HepG2 (cell line): ENCODE measurements around the gene PRKCZ. TPM values are rescaled to one million over a fixed set of nuclear protein-coding genes. Genes with fewer than 3 reads are reported as not detected.
A peak's percentile ranks its signal among the peaks of the same experiment; 100 is the strongest.

Source experiments
- CHCHD3 ChIP-seq: sonication (generic); formaldehyde crosslinking; IDR thresholded peaks from 2 replicates; pipeline ENCODE4 v1.8.0; 2022; ENCODE audit warnings: mild to moderate bottlenecking, missing genetic modification reagents, moderate library complexity
- CSRNP1 ChIP-seq: sonication (generic); formaldehyde crosslinking; IDR thresholded peaks from 2 replicates; pipeline ENCODE4 v1.8.1; 2023; ENCODE audit warnings: mild to moderate bottlenecking, missing genetic modification reagents
- HMGXB4 ChIP-seq, 2 experiments: sonication (generic) in 1 of 2; formaldehyde crosslinking in 1 of 2; IDR thresholded peaks; 2 replicates each; pipeline versions ENCODE4 v1.4.0 to v1.6.1; 2018 to 2020; ENCODE audit warnings: missing genetic modification reagents in 2 of 2, borderline replicate concordance in 1 of 2, low read depth in 1 of 2, mild to moderate bottlenecking in 1 of 2, missing biosample characterization in 1 of 2
- HNF4A ChIP-seq: sonication (generic); formaldehyde crosslinking; IDR thresholded peaks from 2 replicates; pipeline ENCODE4 v1.4.0; 2020; ENCODE audit warnings: missing genetic modification reagents
- HOXA9 ChIP-seq: sonication (generic); formaldehyde crosslinking; IDR thresholded peaks from 2 replicates; pipeline ENCODE4 v1.8.1; 2022; ENCODE audit warnings: missing genetic modification reagents, mild to moderate bottlenecking, moderate library complexity, borderline replicate concordance
- RERE ChIP-seq: IDR thresholded peaks from 2 replicates; pipeline ENCODE4 v1.6.1; 2016; ENCODE audit warnings: low read depth, missing genetic modification reagents, missing compliant biosample characterization
- SAP130 ChIP-seq: IDR thresholded peaks from 2 replicates; pipeline ENCODE4 v1.6.1; 2016; ENCODE audit warnings: low read depth
- TBL1XR1 ChIP-seq: fragments of 150-350 bp; IDR thresholded peaks from 2 replicates; pipeline ENCODE4 v1.6.1; 2014; ENCODE audit warnings: borderline replicate concordance, low read length; ENCODE audit not compliant: partially characterized antibody
- TERF1 ChIP-seq: sonication (generic); formaldehyde crosslinking; IDR thresholded peaks from 2 replicates; pipeline ENCODE4 v1.8.0; 2022; ENCODE audit warnings: mild to moderate bottlenecking, missing genetic modification reagents, moderate library complexity
- TMF1 ChIP-seq: sonication (generic); formaldehyde crosslinking; IDR thresholded peaks from 2 replicates; pipeline ENCODE4 v1.8.1; 2022; ENCODE audit warnings: low read depth, missing genetic modification reagents
- ZNF180 ChIP-seq: sonication (generic); formaldehyde crosslinking; IDR thresholded peaks from 2 replicates; pipeline ENCODE4 v1.4.0; 2020; ENCODE audit warnings: low read depth, missing genetic modification reagents, borderline replicate concordance
- ZNF547 ChIP-seq: sonication (generic); formaldehyde crosslinking; IDR thresholded peaks from 2 replicates; pipeline ENCODE4 v1.5.1; 2020; ENCODE audit warnings: mild to moderate bottlenecking, missing genetic modification reagents
- ZNF709 ChIP-seq: sonication (generic); formaldehyde crosslinking; IDR thresholded peaks from 2 replicates; pipeline ENCODE4 v1.5.0; 2020; ENCODE audit warnings: mild to moderate bottlenecking, missing genetic modification reagents
- ZXDC ChIP-seq: sonication (generic); formaldehyde crosslinking; IDR thresholded peaks from 2 replicates; pipeline ENCODE4 v1.5.0; 2020; ENCODE audit warnings: mild to moderate bottlenecking, missing genetic modification reagents
- polyA plus RNA-seq, 8 experiments: library from polyadenylated mRNA; depleted of rRNA in 3 of 8; stranded (reverse) in 7 of 8; unstranded in 1 of 8; fragments of >200 nt; fragmentation: Illumina TruSeq in 4 of 8; extraction: Trizol in 4 of 8; gene quantifications; 2 replicates each; pipeline versions ENCODE4 v1.2.1 to v1.2.3, GENCODE V29; 2011 to 2016; ENCODE audit warnings: low read depth in 4 of 8, missing spikeins in 1 of 8, mixed read lengths in 1 of 8; ENCODE audit not compliant: insufficient read depth in 1 of 8
- total RNA-seq, 5 experiments: library from RNA; depleted of rRNA; stranded (reverse); fragments of >200 nt; fragmentation: Illumina TruSeq; extraction: Trizol; gene quantifications; 2 replicates each; pipeline ENCODE4 v1.2.3, GENCODE V29; 2016; ENCODE audit warnings: low read depth in 1 of 5

Gene PRKCZ
- total and polyA plus RNA-seq, 2 of the 13 experiments (the other 11 are each of a cell fraction or from before 2014, with no cell fraction given): 34.7 to 85.2 TPM

- TF ChIP-seq HMGXB4 (CRISPR knock-in tag; IDR thresholded peaks at IDR 0.05; ENCODE audit: borderline replicate concordance in 1 of 2, low read depth in 1 of 2) (peak in 1 of 2 experiments; percentile 52; a peak in 2 of 4 replicates), TERF1 (CRISPR knock-in tag) (no peak), RERE (CRISPR knock-in tag) (peak; percentile 27; the same call in 1 of the 2 replicates), TBL1XR1 (no peak), SAP130 (CRISPR knock-in tag) (peak; percentile 39), CHCHD3 (peak; percentile 69; the same call in 1 of the 2 replicates), TMF1 (CRISPR knock-in tag) (0 out of 2 replicates have a peak, but pooled peaks have one; percentile 38), HNF4A (CRISPR knock-in tag) (peak; percentile 80), ZNF180 (0 out of 2 replicates have a peak, but pooled peaks have one; percentile 12), HOXA9 (CRISPR knock-in tag) (no peak), ZNF547 (CRISPR knock-in tag) (0 out of 2 replicates have a peak, but pooled peaks have one; percentile 18), ZNF709 (no peak), CSRNP1 (CRISPR knock-in tag) (0 out of 2 replicates have a peak, but pooled peaks have one; percentile 5), ZXDC (CRISPR knock-in tag) (no peak)
These were observed at the start of gene PRKCZ (continued) for GRCh38 chr1:2049718-2050431.
